ENCODE measurements around the gene TMEM145. TPM values are rescaled to one million over a fixed set of nuclear protein-coding genes. Genes with fewer than 3 reads are reported as not detected.

TMEM145 gene
- total and polyA plus RNA-seq, 10 of the 15 experiments (the other 5 are each of a cell fraction or from before 2014, with no cell fraction given), result 0.04 to 0.97 (median 0.16) TPM; not detected in 4

GRCh38 chr19:42370626-42371175 is 57.6 kb downstream of the TMEM145 start (continued):
- no peak for TF ChIP-seq SUZ12 (IDR thresholded peaks at IDR 0.05; ENCODE audit: unreplicated experiment)

Small RNA genes within 50 kb of the gene (microRNA-seq; reads per million reads assigned to microRNA genes)
- gene MIR8077, result not detected

Small RNA genes within 50 kb of the gene (small RNA-seq; reads per million reads assigned to genes)
- gene MIR8077, result 0.12 reads per million

Other genes with a start within 250 kb of the TMEM145 start
Only the 7 nearest of the 15 such genes appear.
- 11.5 and 15.0 TPM in 2 replicates for gene GSK3A, start 70.7 kb upstream of the TMEM145 start, total RNA-seq (2014; rRNA removed)
- 15.3 and 15.8 TPM in 2 replicates for gene GSK3A, start 70.7 kb upstream of the TMEM145 start, total RNA-seq (2014; rRNA removed; fragmentation: Illumina TruSeq; extraction: Trizol)
- gene GSK3A, start 70.7 kb upstream of the TMEM145 start, total RNA-seq (2021), result 35.6 and 38.6 TPM in 2 replicates
- 17.5 and 41.3 TPM in 2 replicates for gene GSK3A, start 70.7 kb upstream of the TMEM145 start, polyA plus RNA-seq (2011; rRNA removed)
- 35.2 and 47.9 TPM in 2 replicates for gene GSK3A, start 70.7 kb upstream of the TMEM145 start, polyA plus RNA-seq (2014; fragmentation: Illumina TruSeq; extraction: Trizol)
- gene GSK3A, start 70.7 kb upstream of the TMEM145 start, polyA plus RNA-seq (2014; fragmentation: Nextera tagmentation; extraction: Ambion mirVana), result 1 to 10 TPM in 1 of 2 experiments, under 1 TPM in 1; 1.00 to 1.2 TPM
- 40.9 and 48.8 TPM in 2 replicates for gene GSK3A, start 70.7 kb upstream of the TMEM145 start, polyA plus RNA-seq (2014; rRNA removed)
- gene GSK3A, start 70.7 kb upstream of the TMEM145 start, polyA plus RNA-seq (2016; fragmentation: Nextera tagmentation; extraction: Ambion mirVana), result 10 to 100 TPM in 1 of 2 experiments, 1 to 10 TPM in 1; 3.8 to 11.4 TPM
- gene ERF, start 58.2 kb upstream of the TMEM145 start, total RNA-seq (2014; rRNA removed), result 15.9 and 22.2 TPM in 2 replicates
- gene ERF, start 58.2 kb upstream of the TMEM145 start, total RNA-seq (2014; rRNA removed; fragmentation: Illumina TruSeq; extraction: Trizol), result 12.1 and 12.8 TPM in 2 replicates
- 51.8 and 56.3 TPM in 2 replicates for gene ERF, start 58.2 kb upstream of the TMEM145 start, total RNA-seq (2021)
- 15.1 and 34.5 TPM in 2 replicates for gene ERF, start 58.2 kb upstream of the TMEM145 start, polyA plus RNA-seq (2011; rRNA removed)
- 4.9 and 17.8 TPM in 2 replicates for gene ERF, start 58.2 kb upstream of the TMEM145 start, polyA plus RNA-seq (2014; fragmentation: Illumina TruSeq; extraction: Trizol)
- under 1 TPM; 0.02 to 0.04 TPM for gene ERF, start 58.2 kb upstream of the TMEM145 start, polyA plus RNA-seq (2014; fragmentation: Nextera tagmentation; extraction: Ambion mirVana)
- gene ERF, start 58.2 kb upstream of the TMEM145 start, polyA plus RNA-seq (2014; rRNA removed), result 33.0 and 40.2 TPM in 2 replicates
- gene ERF, start 58.2 kb upstream of the TMEM145 start, polyA plus RNA-seq (2016; fragmentation: Nextera tagmentation; extraction: Ambion mirVana), result 1 to 10 TPM; 8.3 to 8.9 TPM
- gene CIC, start 44.1 kb upstream of the TMEM145 start, total RNA-seq (2014; rRNA removed), result 8.0 and 9.5 TPM in 2 replicates
- gene CIC, start 44.1 kb upstream of the TMEM145 start, total RNA-seq (2014; rRNA removed; fragmentation: Illumina TruSeq; extraction: Trizol), result 4.3 and 6.5 TPM in 2 replicates
- gene CIC, start 44.1 kb upstream of the TMEM145 start, total RNA-seq (2021), result 47.3 and 50.6 TPM in 2 replicates
- gene CIC, start 44.1 kb upstream of the TMEM145 start, polyA plus RNA-seq (2011; rRNA removed), result 2.4 and 3.8 TPM in 2 replicates
- 1.7 and 7.4 TPM in 2 replicates for gene CIC, start 44.1 kb upstream of the TMEM145 start, polyA plus RNA-seq (2014; fragmentation: Illumina TruSeq; extraction: Trizol)
- under 1 TPM; 0.18 to 0.24 TPM for gene CIC, start 44.1 kb upstream of the TMEM145 start, polyA plus RNA-seq (2014; fragmentation: Nextera tagmentation; extraction: Ambion mirVana)
- gene CIC, start 44.1 kb upstream of the TMEM145 start, polyA plus RNA-seq (2014; rRNA removed), result 24.0 and 27.7 TPM in 2 replicates
- gene CIC, start 44.1 kb upstream of the TMEM145 start, polyA plus RNA-seq (2016; fragmentation: Nextera tagmentation; extraction: Ambion mirVana), result 1 to 10 TPM; 6.9 to 8.1 TPM
- gene PRR19, start 11.2 kb upstream of the TMEM145 start, total RNA-seq (2014; rRNA removed), result 0.73 and 0.82 TPM in 2 replicates
- 0.18 and 0.31 TPM in 2 replicates for gene PRR19, start 11.2 kb upstream of the TMEM145 start, total RNA-seq (2014; rRNA removed; fragmentation: Illumina TruSeq; extraction: Trizol)
- gene PRR19, start 11.2 kb upstream of the TMEM145 start, total RNA-seq (2021), result 0.80 and 1.4 TPM in 2 replicates
- 0.15 TPM in 1 of 2 replicates, not detected in the other for gene PRR19, start 11.2 kb upstream of the TMEM145 start, polyA plus RNA-seq (2011; rRNA removed)
- 0.11 and 0.43 TPM in 2 replicates for gene PRR19, start 11.2 kb upstream of the TMEM145 start, polyA plus RNA-seq (2014; fragmentation: Illumina TruSeq; extraction: Trizol)
- gene PRR19, start 11.2 kb upstream of the TMEM145 start, polyA plus RNA-seq (2014; fragmentation: Nextera tagmentation; extraction: Ambion mirVana), result under 1 TPM in 1 of 2 experiments, not detected in 1; 0.09 TPM
- 0.81 and 1.7 TPM in 2 replicates for gene PRR19, start 11.2 kb upstream of the TMEM145 start, polyA plus RNA-seq (2014; rRNA removed)
- gene PRR19, start 11.2 kb upstream of the TMEM145 start, polyA plus RNA-seq (2016; fragmentation: Nextera tagmentation; extraction: Ambion mirVana), result 1 to 10 TPM; 1.1 to 1.7 TPM
- gene PAFAH1B3, start 10.7 kb upstream of the TMEM145 start, total RNA-seq (2014; rRNA removed), result 57.7 and 78.6 TPM in 2 replicates
- gene PAFAH1B3, start 10.7 kb upstream of the TMEM145 start, total RNA-seq (2014; rRNA removed; fragmentation: Illumina TruSeq; extraction: Trizol), result 32.0 and 41.3 TPM in 2 replicates
- gene PAFAH1B3, start 10.7 kb upstream of the TMEM145 start, total RNA-seq (2021), result 68.8 and 72.9 TPM in 2 replicates
- 8.8 and 30.5 TPM in 2 replicates for gene PAFAH1B3, start 10.7 kb upstream of the TMEM145 start, polyA plus RNA-seq (2011; rRNA removed)
- 15.2 and 46.6 TPM in 2 replicates for gene PAFAH1B3, start 10.7 kb upstream of the TMEM145 start, polyA plus RNA-seq (2014; fragmentation: Illumina TruSeq; extraction: Trizol)
- gene PAFAH1B3, start 10.7 kb upstream of the TMEM145 start, polyA plus RNA-seq (2014; fragmentation: Nextera tagmentation; extraction: Ambion mirVana), result 10 to 100 TPM in 1 of 2 experiments, 1 to 10 TPM in 1; 6.2 to 23.1 TPM
- gene PAFAH1B3, start 10.7 kb upstream of the TMEM145 start, polyA plus RNA-seq (2014; rRNA removed), result 56.1 and 66.2 TPM in 2 replicates
- gene PAFAH1B3, start 10.7 kb upstream of the TMEM145 start, polyA plus RNA-seq (2016; fragmentation: Nextera tagmentation; extraction: Ambion mirVana), result 10 to 100 TPM; 77.7 to 79.6 TPM
- gene MEGF8, start 12.3 kb downstream of the TMEM145 start, total RNA-seq (2014; rRNA removed), result 3.3 and 4.5 TPM in 2 replicates
- gene MEGF8, start 12.3 kb downstream of the TMEM145 start, total RNA-seq (2014; rRNA removed; fragmentation: Illumina TruSeq; extraction: Trizol), result 2.2 and 2.8 TPM in 2 replicates
- gene MEGF8, start 12.3 kb downstream of the TMEM145 start, total RNA-seq (2021), result 12.0 and 12.8 TPM in 2 replicates
- gene MEGF8, start 12.3 kb downstream of the TMEM145 start, polyA plus RNA-seq (2011; rRNA removed), result 1.5 and 2.0 TPM in 2 replicates
- 3.3 and 4.3 TPM in 2 replicates for gene MEGF8, start 12.3 kb downstream of the TMEM145 start, polyA plus RNA-seq (2014; fragmentation: Illumina TruSeq; extraction: Trizol)
- gene MEGF8, start 12.3 kb downstream of the TMEM145 start, polyA plus RNA-seq (2014; fragmentation: Nextera tagmentation; extraction: Ambion mirVana), result under 1 TPM; 0.43 to 0.75 TPM
- gene MEGF8, start 12.3 kb downstream of the TMEM145 start, polyA plus RNA-seq (2014; rRNA removed), result 6.9 and 9.0 TPM in 2 replicates
- gene MEGF8, start 12.3 kb downstream of the TMEM145 start, polyA plus RNA-seq (2016; fragmentation: Nextera tagmentation; extraction: Ambion mirVana), result 1 to 10 TPM; 2.3 to 2.6 TPM
- not detected in 2 replicates for gene CNFN, start 77.0 kb downstream of the TMEM145 start, total RNA-seq (2014; rRNA removed)
- gene CNFN, start 77.0 kb downstream of the TMEM145 start, total RNA-seq (2014; rRNA removed; fragmentation: Illumina TruSeq; extraction: Trizol), result not detected in 2 replicates
- not detected in 2 replicates for gene CNFN, start 77.0 kb downstream of the TMEM145 start, total RNA-seq (2021)
- gene CNFN, start 77.0 kb downstream of the TMEM145 start, polyA plus RNA-seq (2011; rRNA removed), result not detected in 2 replicates
- not detected in 2 replicates for gene CNFN, start 77.0 kb downstream of the TMEM145 start, polyA plus RNA-seq (2014; fragmentation: Illumina TruSeq; extraction: Trizol)
- not detected for gene CNFN, start 77.0 kb downstream of the TMEM145 start, polyA plus RNA-seq (2014; fragmentation: Nextera tagmentation; extraction: Ambion mirVana)
- not detected in 2 replicates for gene CNFN, start 77.0 kb downstream of the TMEM145 start, polyA plus RNA-seq (2014; rRNA removed)
- under 1 TPM in 1 of 2 experiments, not detected in 1; 0.60 TPM for gene CNFN, start 77.0 kb downstream of the TMEM145 start, polyA plus RNA-seq (2016; fragmentation: Nextera tagmentation; extraction: Ambion mirVana)

All from GM12878 (cell line).